Coronary artery (tissue), 2 donors: ENCODE results near the gene LPIN1.

Experiments
- DNase-seq: peaks from one replicate; pipeline ENCODE4 v3.0.0-alpha.2; 2017; ENCODE audit warnings: low spot score
- H3K27ac ChIP-seq, 2 donors: fragments of 200-600 bp; sonication (generic); one replicate each; pipeline ENCODE4 v1.5.1; 2016 to 2019
- H3K4me3 ChIP-seq: fragments of 200-600 bp; sonication (generic); 2 replicates; pipeline ENCODE4 v1.5.1; 2016; ENCODE audit warnings: mild to moderate bottlenecking, moderate library complexity
- CTCF ChIP-seq: fragments of 200-600 bp; sonication (generic); IDR thresholded peaks from one replicate; pipeline ENCODE4 v1.5.1; 2019; ENCODE audit warnings: antibody characterized with exemption

Gene LPIN1

GRCh38 chr2:11716689-11717321 is 29.6 kb upstream of the LPIN1 start:
- no peak overlapping the region for H3K4me3 ChIP-seq
- no peak for DNase-seq
- TF ChIP-seq CTCF = no peak
- peak overlapping the region in 1 of 2 donors; percentile 8 for H3K27ac ChIP-seq

- Histone ChIP-seq H3K4me3 (no peak overlapping the region), H3K27ac (no peak overlapping the region)
- TF ChIP-seq CTCF = no peak
- DNase-seq = no peak
These were observed 28.8 kb upstream of the LPIN1 start for GRCh38 chr2:11717623-11718022.

- H3K27ac ChIP-seq = no peak overlapping the region
- no peak for TF ChIP-seq CTCF
- no peak overlapping the region for H3K4me3 ChIP-seq
These were observed 27.8 kb upstream of the LPIN1 start for GRCh38 chr2:11718606-11719005.

GRCh38 chr2:11719230-11719977 is 27.0 kb upstream of the LPIN1 start:
- no peak for TF ChIP-seq CTCF
- DNase-seq = no peak
- no peak overlapping the region for H3K4me3 ChIP-seq
- no peak overlapping the region for H3K27ac ChIP-seq

More at GRCh38 chr2:11718606-11719005, 27.8 kb upstream of the LPIN1 start:
- no peak for DNase-seq

- DNase-seq = no peak
- no peak for TF ChIP-seq CTCF
- H3K4me3 ChIP-seq = no peak overlapping the region
- H3K27ac ChIP-seq = no peak overlapping the region
These were observed 25.7 kb upstream of the LPIN1 start for GRCh38 chr2:11720752-11721151.

- no peak overlapping the region for H3K4me3 ChIP-seq
- DNase-seq = no peak
- TF ChIP-seq CTCF = no peak
- no peak overlapping the region for H3K27ac ChIP-seq
These were observed 24.0 kb upstream of the LPIN1 start for GRCh38 chr2:11722292-11723060.
